Pancreas (tissue), 10 donors: ENCODE measurements around the gene HDAC4. TPM values are rescaled to one million over a fixed set of nuclear protein-coding genes. Genes with fewer than 3 reads are reported as not detected.

Experiments used
- ATAC-seq, 4 donors: fragments of 200-7000 bp; cut with Tn5 transposase; one replicate each; pipeline versions ENCODE4 v1.8.0 to v1.9.1; 2020; ENCODE audit warnings: mild to moderate bottlenecking in 4 of 4, moderate library complexity in 4 of 4
- DNase-seq, 6 donors: peaks; one replicate each; pipeline ENCODE4 v3.0.0-alpha.2; 2020
- FAIRE-seq: peaks from 2 replicates; lab custom pipeline; 2012; peaks lifted over from hg19 to GRCh38; lab: Jason Lieb, UNC
- H3K27ac ChIP-seq, 4 donors: fragments of 200-600 bp; sonication (generic); 1 replicate in 3 of 4; 2 replicates in 1 of 4; pipeline versions ENCODE4 v1.5.0 to v1.8.0; 2020
- H3K27me3 ChIP-seq, 4 donors: fragments of 200-600 bp; one replicate each; pipeline ENCODE4 v1.8.0; 2021
- H3K36me3 ChIP-seq, 3 donors: fragments of 200-600 bp; sonication (generic) in 1 of 3; one replicate each; pipeline versions ENCODE4 v1.5.0 to v1.8.0; 2020 to 2021
- H3K4me1 ChIP-seq, 3 donors: fragments of 200-600 bp; one replicate each; pipeline ENCODE4 v1.8.0; 2021
- H3K4me3 ChIP-seq, 4 donors: fragments of 200-600 bp; sonication (generic) in 2 of 4; one replicate each; pipeline versions ENCODE4 v1.5.0 to v1.8.0; 2020 to 2021
- H3K9me3 ChIP-seq, 4 donors: fragments of 200-600 bp; one replicate each; pipeline ENCODE4 v1.8.0; 2021
- WGBS, 2 donors: extraction: QIAGEN DNeasy Blood & Tissue Kit; methylation state at CpG; one replicate each; pipeline ENCODE4 v1.1.7; 2013; 5-methylcytosine and 5-hydroxymethylcytosine counted together
- intact Hi-C, 3 donors: fragments of 100-400 bp; cut with DNase I; formaldehyde crosslinking; loops; one replicate each; pipeline versions ENCODE4 v1.11.1 to v1.14.2; 2022
- polyA plus RNA-seq, 2 donors: library from polyadenylated mRNA; stranded (reverse); fragments of 200-250 nt; gene quantifications; one replicate each; pipeline ENCODE4 v1.2.3, GENCODE V29; 2013
- total RNA-seq, 6 donors: library from RNA; stranded (reverse); fragmentation: NEBNext Ultra II Directional in 4 of 6; extraction: Animal tissue kit (Norgen Biotek cat#: 25700) in 4 of 6; gene quantifications; one replicate each; pipeline versions ENCODE4 v1.2.1 to v1.2.4, GENCODE V29; 2021 to 2023
- TF ChIP-seq, protein P1 (sequence below), 4 donors: fragments of 200-600 bp; sonication (generic) in 3 of 4; IDR thresholded peaks; one replicate each; pipeline versions ENCODE4 v1.5.0 to v1.8.0; 2021; ENCODE audit warnings: antibody characterized with exemption in 4 of 4
- donor health status: healthy with polysubstance abuse.
- donor health status: DM: no; HTN: no; CAD: no; lungs with moderate emphysema.
- donor health status: DM: no; HTN: no; CAD: no.
- donor health status: control.
- donor health status: control.
- donor health status: Bipolar disorder and iron deficiency.
- donor health status: DM: yes; HTN: yes; CAD: no.
- donor health status: DM: no; HTN: no; CAD: no.
- donor health status: DM: no; HTN: no; CAD: no.
- donor health status: DM: yes; HTN: yes; CAD: no.

HDAC4 gene
- total and polyA plus RNA-seq, 8 donors = 8.2 to 31.8 (median 16.6) TPM

DNA sequence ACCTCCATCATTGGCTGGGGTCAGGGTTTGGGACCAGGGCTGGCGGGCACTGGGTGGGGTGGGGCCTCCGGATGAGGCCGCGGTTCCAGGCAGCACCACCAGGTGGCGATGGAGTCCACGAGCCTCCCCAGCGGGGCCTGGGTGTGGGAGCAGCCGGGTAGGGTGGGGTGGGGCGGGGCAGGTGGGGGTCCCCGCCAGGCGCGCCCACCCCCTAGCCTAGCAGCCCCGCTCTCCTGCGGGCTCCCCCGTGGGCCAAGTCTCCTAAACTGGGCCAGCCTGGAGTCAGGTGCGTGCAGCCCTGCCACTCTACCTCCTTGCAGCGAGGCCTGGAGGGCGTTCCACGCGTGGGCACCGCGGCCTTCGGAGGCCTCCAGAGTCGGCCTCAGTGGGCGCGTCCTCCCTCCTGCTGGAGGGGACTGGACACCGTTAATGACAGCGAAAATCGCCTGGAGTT lies 365.4 kb downstream of the HDAC4 start:
- no peak overlapping the region for H3K4me3 ChIP-seq
- TF ChIP-seq, protein P1, sequence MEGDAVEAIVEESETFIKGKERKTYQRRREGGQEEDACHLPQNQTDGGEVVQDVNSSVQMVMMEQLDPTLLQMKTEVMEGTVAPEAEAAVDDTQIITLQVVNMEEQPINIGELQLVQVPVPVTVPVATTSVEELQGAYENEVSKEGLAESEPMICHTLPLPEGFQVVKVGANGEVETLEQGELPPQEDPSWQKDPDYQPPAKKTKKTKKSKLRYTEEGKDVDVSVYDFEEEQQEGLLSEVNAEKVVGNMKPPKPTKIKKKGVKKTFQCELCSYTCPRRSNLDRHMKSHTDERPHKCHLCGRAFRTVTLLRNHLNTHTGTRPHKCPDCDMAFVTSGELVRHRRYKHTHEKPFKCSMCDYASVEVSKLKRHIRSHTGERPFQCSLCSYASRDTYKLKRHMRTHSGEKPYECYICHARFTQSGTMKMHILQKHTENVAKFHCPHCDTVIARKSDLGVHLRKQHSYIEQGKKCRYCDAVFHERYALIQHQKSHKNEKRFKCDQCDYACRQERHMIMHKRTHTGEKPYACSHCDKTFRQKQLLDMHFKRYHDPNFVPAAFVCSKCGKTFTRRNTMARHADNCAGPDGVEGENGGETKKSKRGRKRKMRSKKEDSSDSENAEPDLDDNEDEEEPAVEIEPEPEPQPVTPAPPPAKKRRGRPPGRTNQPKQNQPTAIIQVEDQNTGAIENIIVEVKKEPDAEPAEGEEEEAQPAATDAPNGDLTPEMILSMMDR (IDR thresholded peaks at IDR 0.05) = peak; percentile 78 to 92 (median 80)
- intact Hi-C loops = loop anchor here in 2 of 3 donors (5.0 to 10.0 kb wide), 3 partner anchors 957 to 1109 kb away; partner anchors contain the start of gene OTOS (in 1 of the 2)
- peak in 5 of 6 donors; percentile 27 to 87 (median 62) for DNase-seq
- 24 to 26% methylated on average over 20 to 29 of the region's 29 CpGs for WGBS, 2 donors
- no peak overlapping the region for H3K27ac ChIP-seq
- no peak for FAIRE-seq
- no peaks in the 10 kb centered on the region for H3K9me3 ChIP-seq
- peak; percentile 68 to 91 (median 88) for ATAC-seq
- H3K4me1 ChIP-seq = no peaks in the 10 kb centered on the region
- no peaks in the 10 kb centered on the region for H3K27me3 ChIP-seq
- H3K36me3 ChIP-seq = no peaks in the 10 kb centered on the region

DNA sequence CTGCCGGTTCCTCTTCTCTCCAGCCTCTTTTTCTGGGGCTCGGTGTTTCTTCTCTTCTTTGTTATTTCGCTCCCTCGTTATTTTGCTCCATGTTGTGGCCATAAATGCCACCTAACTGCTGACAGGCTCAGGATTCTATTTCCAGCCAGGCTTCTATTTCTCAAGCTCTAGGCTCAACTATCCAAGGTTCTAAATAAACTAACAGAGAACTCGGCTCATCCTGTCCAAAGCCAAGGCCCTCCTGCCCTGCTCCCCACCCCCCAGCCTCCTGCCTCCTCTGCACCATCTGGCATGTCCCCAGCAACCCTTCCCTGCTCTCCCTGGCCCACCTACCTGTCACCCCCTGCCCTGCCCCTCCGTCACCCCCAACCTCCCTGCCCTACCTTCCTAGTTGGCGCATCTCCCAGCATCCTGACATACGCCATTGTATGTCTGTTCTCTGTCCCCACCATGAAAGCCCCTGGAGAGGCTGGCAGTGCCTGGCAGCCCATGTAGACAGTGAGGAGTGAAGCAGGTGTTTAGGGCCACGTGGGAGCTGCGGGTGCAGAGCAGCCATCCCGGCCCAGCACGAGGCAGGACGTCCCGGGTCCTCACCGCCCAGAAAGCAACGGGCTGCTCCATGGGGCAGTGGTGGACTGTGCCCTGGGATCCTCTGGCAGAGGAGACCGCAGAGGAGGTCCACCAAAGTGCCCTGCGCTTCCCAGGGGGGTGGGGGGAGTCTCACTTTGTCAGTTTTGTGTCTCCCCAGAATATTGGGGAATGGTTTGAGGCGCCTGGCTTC lies 366.1 kb downstream of the HDAC4 start:
- H3K36me3 ChIP-seq = no peaks in the 10 kb centered on the region
- intact Hi-C loops = loop anchor here in 2 of 3 donors (5.0 to 10.0 kb wide), 4 partner anchors 848 to 1110 kb away; partner anchors contain the start of gene OTOS (in 1 of the 2)

DNA sequence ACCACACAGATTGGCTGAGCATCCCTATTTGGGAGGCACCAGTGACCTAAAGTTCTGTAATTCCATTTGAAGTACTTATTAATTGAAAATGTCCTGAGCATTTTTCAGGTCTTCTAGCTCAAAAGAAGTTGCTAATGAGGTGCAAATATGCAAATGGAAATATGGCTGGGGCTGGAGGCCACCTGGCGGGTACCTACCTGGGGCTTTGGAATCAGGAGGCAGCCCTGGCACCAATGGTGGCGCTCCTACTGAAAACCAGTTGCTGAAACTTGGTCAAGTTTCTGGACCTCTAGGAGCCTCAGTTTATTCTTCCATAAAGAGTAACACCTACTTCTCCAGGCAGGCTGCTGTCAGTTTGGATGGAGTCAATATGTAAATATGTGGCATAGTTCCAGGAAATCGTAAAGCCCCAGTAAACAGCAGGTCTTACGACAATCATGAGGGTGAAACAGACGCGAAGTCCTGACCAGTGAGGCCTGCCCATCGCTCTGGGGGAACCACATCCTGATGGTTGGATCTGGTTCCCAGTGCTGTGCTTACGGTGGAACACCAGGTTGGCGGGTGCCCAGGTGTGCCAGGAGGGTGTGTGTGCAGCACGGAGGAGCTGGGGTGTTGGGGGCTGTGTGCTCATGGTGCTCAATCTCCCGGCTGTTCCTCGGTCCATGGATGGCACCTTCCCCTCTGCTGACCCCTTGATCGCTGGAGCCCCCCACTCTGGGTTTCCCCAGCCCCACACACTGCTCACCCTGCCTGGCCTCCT lies 366.8 kb downstream of the HDAC4 start:
- H3K9me3 ChIP-seq = no peaks in the 10 kb centered on the region
- H3K27me3 ChIP-seq = no peaks in the 10 kb centered on the region
- no peaks in the 10 kb centered on the region for H3K36me3 ChIP-seq
- TF ChIP-seq, protein P1 (IDR thresholded peaks at IDR 0.05) = no peak
- H3K27ac ChIP-seq = no peak overlapping the region
- 49 to 62% methylated on average over 13 of the region's 13 CpGs for WGBS, 2 donors
- intact Hi-C loops = loop anchor here in 2 of 3 donors (5.0 to 10.0 kb wide), 3 partner anchors 848 to 1111 kb away; partner anchors contain the start of gene OTOS (in 1 of the 2)
- H3K4me1 ChIP-seq = no peaks in the 10 kb centered on the region
- peak in 1 of 6 donors; percentile 45 for DNase-seq
- no peak overlapping the region for H3K4me3 ChIP-seq
- no peak for ATAC-seq
- no peak for FAIRE-seq

More for the DNA sequence above, 366.1 kb downstream of the HDAC4 start:
- no peak overlapping the region for H3K4me3 ChIP-seq
- ATAC-seq = no peak
- 55 to 56% methylated on average over 19 of the region's 19 CpGs for WGBS, 2 donors
- FAIRE-seq = no peak
- no peaks in the 10 kb centered on the region for H3K27me3 ChIP-seq
- H3K9me3 ChIP-seq = no peaks in the 10 kb centered on the region
- no peaks in the 10 kb centered on the region for H3K4me1 ChIP-seq
- no peak overlapping the region for H3K27ac ChIP-seq
- TF ChIP-seq, protein P1 (IDR thresholded peaks at IDR 0.05) = no peak
- peak in 1 of 6 donors; percentile 58 for DNase-seq

DNA sequence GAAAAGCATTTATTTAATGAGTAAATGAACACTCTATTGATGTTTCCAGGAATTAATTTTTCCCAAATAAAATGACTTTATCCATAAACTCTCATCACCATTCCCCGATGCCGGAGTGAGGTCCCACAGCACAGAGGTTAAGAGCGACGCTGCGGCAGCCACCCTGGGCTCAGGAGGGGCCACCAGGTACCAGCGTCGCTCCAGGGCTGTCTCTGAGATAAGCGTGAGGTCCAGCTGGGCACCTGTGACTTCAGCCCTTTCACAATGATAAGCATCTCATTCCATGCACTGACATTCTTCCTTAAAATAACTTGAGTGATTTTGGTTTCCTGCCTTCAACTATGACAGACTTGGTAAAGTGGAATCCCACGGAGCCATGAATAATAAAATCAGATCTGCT lies 370.9 kb downstream of the HDAC4 start:
- H3K27me3 ChIP-seq = no peaks in the 10 kb centered on the region
- ATAC-seq = no peak
- no peak for DNase-seq
- no peaks in the 10 kb centered on the region for H3K4me1 ChIP-seq
- no peaks in the 10 kb centered on the region for H3K9me3 ChIP-seq
- TF ChIP-seq, protein P1 (IDR thresholded peaks at IDR 0.05) = no peak
- intact Hi-C loops = loop anchor here in 2 of 3 donors (5.0 to 10.0 kb wide), 3 partner anchors 852 to 1115 kb away; partner anchors contain the start of gene OTOS (in 1 of the 2)
- FAIRE-seq = no peak
- 55 to 56% methylated on average over 9 of the region's 9 CpGs for WGBS, 2 donors
- no peaks in the 10 kb centered on the region for H3K36me3 ChIP-seq
- H3K4me3 ChIP-seq = no peak overlapping the region
- no peak overlapping the region for H3K27ac ChIP-seq
